Testis (tissue), 3 donors: ENCODE results near the gene THOP1. TPM values are rescaled to one million over a fixed set of nuclear protein-coding genes. Genes with fewer than 3 reads are reported as not detected.

ENCODE experiments used
- DNase-seq: peaks from one replicate; pipeline ENCODE4 v3.0.0-alpha.2; 2019
- H3K27ac ChIP-seq, 2 donors: fragments of 200-600 bp; sonication (generic); one replicate each; pipeline ENCODE4 v1.5.1; 2019
- H3K27me3 ChIP-seq: fragments of 200-600 bp; sonication (generic); one replicate; pipeline ENCODE4 v1.5.1; 2019
- H3K36me3 ChIP-seq: fragments of 200-600 bp; sonication (generic); one replicate; pipeline ENCODE4 v1.5.1; 2017; ENCODE audit warnings: low read depth; ENCODE audit errors: missing control alignments
- H3K4me1 ChIP-seq: fragments of 200-600 bp; sonication (generic); one replicate; pipeline ENCODE4 v1.5.1; 2019
- H3K4me3 ChIP-seq, 2 donors: fragments of 200-600 bp; sonication (generic); one replicate each; pipeline ENCODE4 v1.5.1; 2017 to 2019
- H3K9me3 ChIP-seq: fragments of 200-600 bp; sonication (generic); one replicate; pipeline ENCODE4 v1.5.1; 2017
- POLR2A ChIP-seq: fragments of 450-650 bp; IDR thresholded peaks from one replicate; pipeline ENCODE4 v1.6.1; 2017; ENCODE audit warnings: antibody characterized with exemption, mild to moderate bottlenecking, moderate library complexity
- WGBS, 2 donors: methylation state at CpG; one replicate each; pipeline ENCODE4 v1.1.5; 2018; 5-methylcytosine and 5-hydroxymethylcytosine counted together
- intact Hi-C: fragments of 100-400 bp; cut with DNase I; formaldehyde crosslinking; loops from one replicate; pipeline ENCODE4 v1.15.1; 2023; ENCODE audit warnings: low total_unique reads
- polyA plus RNA-seq: library from polyadenylated mRNA; stranded (reverse); fragments of 350-450 nt; fragmentation: Illumina TruSeq; extraction: RNeasy Lipid Tissue Mini Kit (QIAGEN cat#74804); gene quantifications from one replicate; pipeline ENCODE4 v1.2.3, GENCODE V29; 2014; ENCODE audit warnings: low read depth, low replicate concordance; ENCODE audit not compliant: insufficient read depth
- total RNA-seq, 2 donors: library from RNA; depleted of rRNA; stranded (reverse); fragments of >200 nt; gene quantifications; one replicate each; pipeline ENCODE4 v1.2.3, GENCODE V29; 2016
- TF ChIP-seq, protein P1 (sequence below), 3 experiments: fragments of 450-650 bp in 2 of 3; fragments of 200-600 bp in 1 of 3; sonication (generic) in 1 of 3; IDR thresholded peaks; one replicate each; pipeline ENCODE4 v1.5.1; 2016 to 2019; ENCODE audit warnings: antibody characterized with exemption in 3 of 3, mild to moderate bottlenecking in 2 of 3, moderate library complexity in 1 of 3

Gene THOP1
- total and polyA plus RNA-seq, 3 donors from 2014 or later, result 111 to 166 (median 134) TPM

DNA sequence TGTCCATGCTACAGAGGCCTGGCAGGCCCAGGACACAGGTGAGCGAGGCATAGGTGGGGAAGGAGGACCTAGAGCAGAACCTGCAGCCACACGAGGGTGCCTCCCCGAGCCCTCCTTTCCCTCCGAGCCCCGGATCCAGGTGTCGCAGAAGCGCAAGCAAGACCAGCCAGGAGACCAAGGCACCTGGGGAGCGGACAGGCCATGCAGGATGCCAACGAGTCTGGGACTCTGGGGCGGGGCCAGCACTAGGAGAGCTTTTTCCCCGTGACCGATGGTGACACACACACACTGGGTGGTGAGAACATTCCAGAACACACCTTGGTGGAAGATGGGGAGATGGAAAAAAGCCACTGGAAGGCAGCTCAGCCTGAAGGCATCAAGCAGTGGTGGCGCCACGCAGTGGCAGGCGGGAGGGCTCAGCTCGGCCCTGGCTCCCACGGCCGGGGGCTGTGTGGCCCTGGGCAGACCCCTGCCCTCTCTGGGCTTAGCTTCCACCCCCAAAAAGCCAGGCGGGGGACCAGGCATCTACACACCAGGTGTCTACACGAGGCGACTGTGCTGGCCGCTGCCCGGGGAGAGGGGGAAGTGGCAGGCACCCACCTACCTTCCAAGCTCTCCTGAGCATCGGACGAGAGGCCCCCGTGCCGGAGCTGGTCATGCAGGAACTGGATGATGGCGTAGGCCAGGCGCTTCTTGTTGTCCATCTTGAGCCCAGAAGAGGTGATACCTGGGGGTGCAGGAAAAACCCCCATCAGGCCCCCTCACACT, 16.8 kb upstream of the THOP1 start:
- DNase-seq, result no peak
- 92 to 94% methylated on average over 19 to 29 of the region's 29 CpGs for WGBS, 2 donors
- Histone ChIP-seq H3K27me3 (no peaks in the 10 kb centered on the region), H3K4me1 (peaks cover 17% of the 10 kb centered on the region), H3K4me3 (no peak overlapping the region), H3K27ac (no peak overlapping the region), H3K36me3 (no peaks in the 10 kb centered on the region), H3K9me3 (no peaks in the 10 kb centered on the region)
- intact Hi-C loops, result no loop called here
- TF ChIP-seq POLR2A, result no peak
- TF ChIP-seq, protein P1, sequence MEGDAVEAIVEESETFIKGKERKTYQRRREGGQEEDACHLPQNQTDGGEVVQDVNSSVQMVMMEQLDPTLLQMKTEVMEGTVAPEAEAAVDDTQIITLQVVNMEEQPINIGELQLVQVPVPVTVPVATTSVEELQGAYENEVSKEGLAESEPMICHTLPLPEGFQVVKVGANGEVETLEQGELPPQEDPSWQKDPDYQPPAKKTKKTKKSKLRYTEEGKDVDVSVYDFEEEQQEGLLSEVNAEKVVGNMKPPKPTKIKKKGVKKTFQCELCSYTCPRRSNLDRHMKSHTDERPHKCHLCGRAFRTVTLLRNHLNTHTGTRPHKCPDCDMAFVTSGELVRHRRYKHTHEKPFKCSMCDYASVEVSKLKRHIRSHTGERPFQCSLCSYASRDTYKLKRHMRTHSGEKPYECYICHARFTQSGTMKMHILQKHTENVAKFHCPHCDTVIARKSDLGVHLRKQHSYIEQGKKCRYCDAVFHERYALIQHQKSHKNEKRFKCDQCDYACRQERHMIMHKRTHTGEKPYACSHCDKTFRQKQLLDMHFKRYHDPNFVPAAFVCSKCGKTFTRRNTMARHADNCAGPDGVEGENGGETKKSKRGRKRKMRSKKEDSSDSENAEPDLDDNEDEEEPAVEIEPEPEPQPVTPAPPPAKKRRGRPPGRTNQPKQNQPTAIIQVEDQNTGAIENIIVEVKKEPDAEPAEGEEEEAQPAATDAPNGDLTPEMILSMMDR (IDR thresholded peaks at IDR 0.05), result no peak

DNA sequence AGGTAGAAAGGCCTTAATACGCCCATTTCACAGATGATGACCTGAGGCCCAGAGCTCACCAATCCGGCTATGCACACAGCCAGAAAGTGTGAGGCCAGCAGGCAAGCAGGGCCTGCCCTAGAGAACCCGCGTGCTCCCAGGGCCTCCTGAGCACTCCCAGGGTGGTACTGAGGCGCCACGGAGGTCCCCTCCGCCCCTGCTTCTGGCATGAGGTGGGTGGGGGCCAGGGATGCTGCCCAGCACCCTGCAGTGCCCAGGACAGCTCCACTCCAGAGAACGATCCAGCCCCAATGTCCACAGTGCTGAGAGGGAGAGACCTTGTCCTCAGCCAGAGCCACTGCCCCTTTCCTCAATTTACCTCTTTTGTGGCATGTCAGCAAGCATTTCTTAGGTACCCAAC, 16.1 kb upstream of the THOP1 start:
- H3K4me3 ChIP-seq, result no peak overlapping the region
- H3K27me3 ChIP-seq, result no peaks in the 10 kb centered on the region
- no peak for TF ChIP-seq POLR2A
- TF ChIP-seq, protein P1 (IDR thresholded peaks at IDR 0.05), result no peak
- WGBS, 2 donors, result 94% methylated on average over 8 of the region's 8 CpGs; no CpG with 5 or more reads in 1 of the 2 donors
- no peaks in the 10 kb centered on the region for H3K9me3 ChIP-seq
- no peaks in the 10 kb centered on the region for H3K36me3 ChIP-seq
- H3K4me1 ChIP-seq, result peaks cover 17% of the 10 kb centered on the region
- no peak for DNase-seq
- intact Hi-C loops, result no loop called here
- no peak overlapping the region for H3K27ac ChIP-seq

DNA sequence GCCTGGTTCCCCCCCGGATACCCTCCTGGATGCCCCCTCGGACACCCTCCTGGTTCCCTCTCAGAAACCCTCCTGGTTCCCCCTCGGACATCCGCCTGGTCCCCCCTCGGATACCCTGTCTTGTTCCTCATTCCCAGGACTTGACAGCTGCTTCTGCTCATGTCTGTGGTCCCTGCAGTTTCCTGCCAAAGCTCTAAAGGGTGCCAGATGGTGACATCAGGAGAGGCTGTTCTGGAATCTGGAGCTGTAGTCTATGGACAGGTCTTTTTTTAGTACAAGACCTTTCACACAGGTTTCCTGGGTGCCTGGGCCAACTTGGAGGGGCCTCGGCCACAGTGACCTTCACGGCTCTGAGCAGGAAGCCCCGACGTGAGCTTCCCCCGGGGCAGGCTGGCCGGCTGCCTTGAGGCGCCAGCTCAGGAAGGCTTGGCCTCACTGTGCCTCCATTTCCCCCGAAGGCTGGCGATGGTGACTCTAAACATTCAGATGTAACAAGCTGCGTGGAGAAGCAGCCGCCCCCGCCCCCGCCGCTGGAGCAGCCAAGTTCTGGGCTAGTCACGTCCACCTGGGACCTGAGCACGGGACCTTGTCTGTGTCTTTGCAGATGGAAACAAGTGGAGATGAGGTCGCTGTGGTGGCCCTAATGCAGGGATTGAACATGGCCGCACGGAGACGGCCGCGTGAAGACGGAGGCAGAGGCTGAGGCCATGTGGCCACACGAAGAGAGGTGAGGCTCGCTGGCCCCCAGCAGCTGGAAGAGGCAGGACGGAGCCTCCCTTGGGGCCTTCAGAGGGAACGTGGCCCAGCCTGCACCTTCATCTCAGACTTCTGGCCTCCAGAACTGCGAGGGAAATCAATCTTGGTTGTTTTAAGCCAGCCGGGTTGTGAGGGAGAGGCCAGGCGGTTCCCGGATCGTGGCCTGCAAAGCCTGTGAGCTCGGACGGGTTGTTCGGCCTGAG, 15.0 kb upstream of the THOP1 start:
- 49 to 55% methylated on average over 15 to 39 of the region's 40 CpGs for WGBS, 2 donors
- no peaks in the 10 kb centered on the region for H3K36me3 ChIP-seq
- DNase-seq, result peak; percentile 57
- H3K27ac ChIP-seq, result peak overlapping the region; percentile 55 to 78
- no peak for TF ChIP-seq POLR2A
- TF ChIP-seq, protein P1 (IDR thresholded peaks at IDR 0.05), result no peak
- H3K4me1 ChIP-seq, result peaks cover 17% of the 10 kb centered on the region
- H3K9me3 ChIP-seq, result no peaks in the 10 kb centered on the region
- no peaks in the 10 kb centered on the region for H3K27me3 ChIP-seq
- intact Hi-C loops, result no loop called here
- H3K4me3 ChIP-seq, result no peak overlapping the region

DNA sequence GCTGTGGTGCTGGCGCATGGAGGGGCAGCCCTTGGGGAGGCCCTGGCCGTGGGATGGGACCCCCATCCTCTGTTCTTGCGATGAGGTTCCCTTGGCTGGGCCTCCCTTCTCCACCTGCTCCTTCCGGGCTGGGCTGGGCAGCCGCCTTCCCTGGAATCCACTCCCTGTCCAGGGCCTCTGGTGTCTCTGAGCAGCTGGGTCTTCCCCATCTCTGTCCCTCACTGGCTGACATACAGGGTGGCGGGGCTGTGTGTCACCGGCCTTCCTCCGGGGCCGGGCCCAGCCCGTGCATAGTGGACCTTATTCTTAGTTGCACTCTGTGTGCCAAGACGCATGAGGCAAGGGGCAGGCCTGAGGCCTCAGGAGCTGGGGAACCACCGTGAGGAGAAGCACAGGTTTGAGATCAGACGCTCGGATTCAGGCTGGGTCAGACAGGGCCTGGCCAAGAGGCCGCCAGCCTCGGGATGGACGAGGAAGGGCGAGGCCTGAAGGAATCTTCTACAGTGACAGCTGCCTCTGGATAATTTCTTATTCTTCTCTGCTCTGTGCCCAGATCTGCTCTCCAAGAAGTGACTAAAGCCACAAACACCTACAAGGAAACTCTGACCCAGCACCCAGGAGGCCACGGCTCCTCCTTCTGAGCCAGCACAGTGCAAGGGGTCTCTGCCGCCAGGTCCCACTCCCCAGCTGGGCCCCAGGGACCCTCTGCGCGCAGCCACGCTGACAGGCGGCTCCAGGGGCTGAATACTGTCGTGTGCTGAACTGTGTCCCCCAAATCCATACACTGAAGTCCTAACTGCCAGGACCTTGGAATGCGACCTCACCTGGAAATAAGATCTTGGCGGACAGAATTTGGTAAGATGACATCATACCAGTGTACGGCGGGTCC, 13.3 kb upstream of the THOP1 start:
- Histone ChIP-seq H3K4me1 (peaks cover 17% of the 10 kb centered on the region), H3K4me3 (no peak overlapping the region), H3K27ac (no peak overlapping the region), H3K9me3 (no peaks in the 10 kb centered on the region), H3K27me3 (no peaks in the 10 kb centered on the region), H3K36me3 (no peaks in the 10 kb centered on the region)
- WGBS, 2 donors, result 82 to 86% methylated on average over 16 to 23 of the region's 29 CpGs
- intact Hi-C loops, result no loop called here
- no peak for DNase-seq
- TF ChIP-seq, protein P1 (IDR thresholded peaks at IDR 0.05), result no peak
- no peak for TF ChIP-seq POLR2A
